ENCODE measurements around the gene KRT72. TPM values are rescaled to one million over a fixed set of nuclear protein-coding genes. Genes with fewer than 3 reads are reported as not detected.

KRT72 gene
- total RNA-seq, 1 experiment from 2014 or later = 0.17 TPM

DNA sequence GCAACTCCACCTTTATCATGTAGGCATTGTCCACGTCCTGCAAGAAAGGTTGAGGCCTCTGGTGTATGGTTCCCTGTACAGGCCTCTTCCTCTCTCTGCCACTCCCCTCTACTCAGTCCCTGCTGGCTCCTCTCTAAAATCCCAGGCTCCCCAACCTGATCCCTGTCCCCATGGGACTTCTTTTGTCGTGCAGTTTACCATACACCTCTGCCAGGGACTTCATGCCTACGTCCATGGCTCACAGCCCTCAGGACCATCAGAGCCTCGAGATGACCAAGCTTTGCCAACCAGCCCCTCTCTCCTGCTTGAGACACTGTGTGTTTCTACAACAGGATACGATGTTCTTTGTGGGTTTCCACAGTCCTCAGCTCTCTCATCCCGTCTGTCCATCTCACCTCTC, 47.8 kb upstream of the KRT72 start:
- intact Hi-C loops (cut with micrococcal nuclease) = no loop called here
- Histone ChIP-seq H3K4me3 (replicated peaks in 1 of 2; ENCODE audit: low read depth in 1 of 2, low read length in 2 of 2) (no peak overlapping the region), H3K79me2 (ENCODE audit: insufficient read depth, low read length) (no peaks in the 10 kb centered on the region), H3K9me3 (ENCODE audit: control insufficient read depth in 1 of 2, insufficient read depth in 1 of 2, low read depth in 1 of 2, low read length in 2 of 2) (no peaks in the 10 kb centered on the region), H3K9ac (ENCODE audit: low read length) (no peak overlapping the region), H3K9me2 (ENCODE audit: insufficient read depth) (no peaks in the 10 kb centered on the region), H3K4me1 (ENCODE audit: control insufficient read depth in 1 of 2, insufficient read depth in 2 of 2, low read length in 2 of 2) (no peaks in the 10 kb centered on the region), H3K27me3 (ENCODE audit: insufficient read depth, low read length) (peaks cover 6% of the 10 kb centered on the region; the same call in 1 of the 2 replicates), H3K36me3 (ENCODE audit: control insufficient read depth in 1 of 2, insufficient read depth in 2 of 2, low read length in 2 of 2) (no peaks in the 10 kb centered on the region), H4K20me1 (ENCODE audit: insufficient read depth) (no peaks in the 10 kb centered on the region), H2AFZ (ENCODE audit: low read depth, low read length, poor library complexity, severe bottlenecking) (no peak overlapping the region), H3K27ac (ENCODE audit: low read depth, low read length) (no peak overlapping the region), H3K4me2 (ENCODE audit: low read length) (no peak overlapping the region)
- BruUV-seq (replicated peaks) = no TSS peak
- ChIA-PET RAD21 (ENCODE audit: low non-redundant PET in 1 of 2, low total read pairs in 2 of 2, uncharacterized antibody in 2 of 2, unreplicated experiment in 2 of 2) (no interaction called here), CTCF (no interaction called here), POLR2A (no interaction called here)
- TF ChIP-seq EZH2phosphoT487 (IDR thresholded peaks at IDR 0.05; ENCODE audit: borderline replicate concordance) = no peak
- no peak for TF ChIP-seq EGR1 (IDR thresholded peaks at IDR 0.05; ENCODE audit: low read depth)
- TF ChIP-seq ELF1 (IDR thresholded peaks at IDR 0.05; ENCODE audit: borderline replicate concordance, low read depth) = no peak
- TF ChIP-seq ZFX (IDR thresholded peaks at IDR 0.05) = no peak
- no peak for TF ChIP-seq SRF (IDR thresholded peaks at IDR 0.05; ENCODE audit: low read depth)
- no peak for TF ChIP-seq EZH2 (IDR thresholded peaks at IDR 0.05)
- no peak for DNase-seq (ENCODE audit: low read depth, low spot score)
- ATAC-seq = no peak

DNA sequence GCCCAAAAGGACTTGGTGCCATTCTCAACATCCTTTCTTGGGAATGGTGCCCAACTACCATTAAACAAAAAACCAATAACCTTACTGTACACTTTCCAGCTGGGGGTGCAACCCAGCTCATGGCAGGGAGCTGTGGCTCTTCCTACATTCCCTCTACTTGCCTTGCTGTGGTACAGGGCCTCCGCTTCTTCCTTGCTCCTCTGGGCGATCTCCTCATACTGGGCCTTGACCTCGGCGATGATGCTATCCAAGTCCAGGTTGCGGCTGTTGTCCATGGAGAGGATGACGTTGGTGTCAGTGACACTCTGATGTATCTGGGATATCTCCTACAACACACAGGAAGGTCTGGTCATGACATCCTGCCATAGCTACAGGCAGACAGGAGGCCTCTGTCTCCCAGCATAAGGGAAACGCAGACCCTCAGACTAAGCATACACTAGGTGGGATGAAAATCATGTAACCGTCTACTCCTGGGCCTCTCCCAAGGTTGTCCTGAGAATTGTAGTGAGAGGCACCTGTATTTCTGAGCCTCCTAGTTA, 46.8 kb upstream of the KRT72 start:
- Histone ChIP-seq H3K36me3 (ENCODE audit: control insufficient read depth in 1 of 2, insufficient read depth in 2 of 2, low read length in 2 of 2) (no peaks in the 10 kb centered on the region), H3K4me1 (ENCODE audit: control insufficient read depth in 1 of 2, insufficient read depth in 2 of 2, low read length in 2 of 2) (no peaks in the 10 kb centered on the region), H3K27me3 (ENCODE audit: insufficient read depth, low read length) (peaks cover 6% of the 10 kb centered on the region; the same call in 1 of the 2 replicates), H3K9me3 (ENCODE audit: control insufficient read depth in 1 of 2, insufficient read depth in 1 of 2, low read depth in 1 of 2, low read length in 2 of 2) (no peaks in the 10 kb centered on the region), H4K20me1 (ENCODE audit: insufficient read depth) (no peaks in the 10 kb centered on the region), H3K4me2 (ENCODE audit: low read length) (no peak overlapping the region), H3K79me2 (ENCODE audit: insufficient read depth, low read length) (no peaks in the 10 kb centered on the region), H3K9ac (ENCODE audit: low read length) (no peak overlapping the region), H3K9me2 (ENCODE audit: insufficient read depth) (no peaks in the 10 kb centered on the region), H2AFZ (ENCODE audit: low read depth, low read length, poor library complexity, severe bottlenecking) (no peak overlapping the region), H3K27ac (ENCODE audit: low read depth, low read length) (no peak overlapping the region), H3K4me3 (replicated peaks in 1 of 2; ENCODE audit: low read depth in 1 of 2, low read length in 2 of 2) (no peak overlapping the region)
- no peak for TF ChIP-seq FOSL1 (IDR thresholded peaks at IDR 0.05; ENCODE audit: low read depth)
- intact Hi-C loops (cut with micrococcal nuclease) = no loop called here
- ATAC-seq = no peak
- CTCF ChIA-PET = no interaction called here
- DNase-seq (ENCODE audit: low read depth, low spot score) = no peak
- BruUV-seq (replicated peaks) = no TSS peak
- RAD21 ChIA-PET (ENCODE audit: low non-redundant PET in 1 of 2, low total read pairs in 2 of 2, uncharacterized antibody in 2 of 2, unreplicated experiment in 2 of 2) = no interaction called here
- POLR2A ChIA-PET = no interaction called here

Data from HCT116 (cell line).